ENCODE measurements around the gene CENPT.

CENPT gene

GRCh38 chr16:67860589-67861398, 13.3 kb upstream of the CENPT start:
- no peak overlapping the region for H3K4me3 ChIP-seq (replicated peaks; ENCODE audit: low read depth, low read length)
- TF ChIP-seq CTCF (IDR thresholded peaks at IDR 0.05; ENCODE audit: low read length, missing control alignments), result no peak
- no peak for DNase-seq (ENCODE audit: low read depth)

- TF ChIP-seq CTCF (IDR thresholded peaks at IDR 0.05; ENCODE audit: low read length, missing control alignments), result no peak
- no peak for DNase-seq (ENCODE audit: low read depth)
- no peak overlapping the region for H3K4me3 ChIP-seq (replicated peaks; ENCODE audit: low read depth, low read length)
These were observed 11.0 kb upstream of the CENPT start for GRCh38 chr16:67858500-67858899.

DNA sequence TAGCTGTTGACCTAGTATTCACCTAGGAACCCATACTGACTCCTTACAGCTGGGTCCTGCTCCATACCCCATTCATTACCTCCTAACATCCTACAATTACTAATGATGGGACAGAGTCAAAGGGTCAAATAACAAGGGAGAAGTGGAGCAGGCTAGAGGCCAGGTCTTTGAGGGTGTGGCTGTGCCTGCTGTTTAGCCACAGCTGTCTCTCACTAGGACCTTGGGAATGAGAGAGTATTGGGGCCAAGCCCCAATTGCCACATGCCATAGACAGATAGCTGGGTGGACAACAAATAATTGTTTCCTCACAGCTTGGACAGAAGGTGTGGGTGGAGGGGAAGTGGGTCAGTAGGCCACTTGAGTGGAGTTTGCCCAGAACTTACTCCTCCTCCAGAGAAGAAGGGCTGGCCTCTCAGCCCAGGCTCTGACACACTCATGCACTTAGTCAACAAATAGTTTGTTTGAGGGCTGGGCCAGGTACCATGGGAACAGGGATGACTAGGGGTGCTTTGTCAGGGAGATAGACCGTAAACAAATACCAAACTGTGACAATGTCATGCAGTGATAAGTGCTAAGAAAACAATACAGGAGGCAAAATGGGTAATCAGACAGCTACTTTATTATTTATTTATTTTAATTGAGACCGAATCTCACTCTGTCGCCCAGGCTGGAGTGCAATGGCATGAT, 10.2 kb upstream of the CENPT start:
- TF ChIP-seq CTCF (IDR thresholded peaks at IDR 0.05; ENCODE audit: low read length, missing control alignments), result no peak
- DNase-seq (ENCODE audit: low read depth), result peak; percentile 96
- no peak overlapping the region for H3K4me3 ChIP-seq (replicated peaks; ENCODE audit: low read depth, low read length)

- H3K4me3 ChIP-seq (replicated peaks; ENCODE audit: low read depth, low read length), result no peak overlapping the region
- no peak for TF ChIP-seq CTCF (IDR thresholded peaks at IDR 0.05; ENCODE audit: low read length, missing control alignments)
- DNase-seq (ENCODE audit: low read depth), result no peak
These were observed 9.5 kb upstream of the CENPT start for GRCh38 chr16:67856927-67857546.

DNA sequence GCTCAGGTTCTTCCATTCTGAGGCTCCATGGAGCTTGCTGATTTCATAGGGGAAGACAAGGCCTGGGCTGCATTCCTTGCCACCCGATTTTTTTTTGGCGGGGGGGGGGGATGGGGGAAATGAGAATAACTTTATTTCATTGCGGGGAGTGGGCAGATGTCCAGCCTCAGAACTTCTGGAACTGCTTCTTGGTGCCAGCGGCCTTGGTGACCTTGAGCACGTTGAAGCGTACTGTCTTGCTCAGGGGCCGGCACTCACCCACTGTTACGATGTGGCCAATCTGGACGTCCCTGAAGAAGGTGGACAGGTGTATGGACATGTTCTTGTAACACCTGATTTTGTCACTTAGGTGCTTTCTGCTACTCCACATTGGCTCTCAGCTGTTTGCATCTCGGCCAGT, 8.3 kb upstream of the CENPT start:
- no peak overlapping the region for H3K4me3 ChIP-seq (replicated peaks; ENCODE audit: low read depth, low read length)
- no peak for DNase-seq (ENCODE audit: low read depth)

GRCh38 chr16:67853670-67854069, 6.2 kb upstream of the CENPT start:
- TF ChIP-seq CTCF (IDR thresholded peaks at IDR 0.05; ENCODE audit: low read length, missing control alignments), result no peak
- no peak for DNase-seq (ENCODE audit: low read depth)
- no peak overlapping the region for H3K4me3 ChIP-seq (replicated peaks; ENCODE audit: low read depth, low read length)

More for the DNA sequence above, 8.3 kb upstream of the CENPT start:
- TF ChIP-seq CTCF (IDR thresholded peaks at IDR 0.05; ENCODE audit: low read length, missing control alignments), result no peak
